Hepatocyte (in vitro differentiated cells): ENCODE results near the gene EEIG1. TPM values are rescaled to one million over a fixed set of nuclear protein-coding genes. Genes with fewer than 3 reads are reported as not detected.
"Not testable (repeated sequence)": the region's sequence is repeated elsewhere in the genome, so short reads cannot be mapped to it uniquely, and the experiment has no call there.

ENCODE experiments used
- DNase-seq: peaks from one replicate; pipeline ENCODE4 v3.0.0-alpha.2; 2016; ENCODE audit warnings: low spot score
- H2AFZ ChIP-seq: fragments of 200-600 bp; sonication (generic); 2 replicates; pipeline ENCODE4 v1.6.0; 2016; ENCODE audit warnings: antibody characterized with exemption, mild to moderate bottlenecking
- H3K27ac ChIP-seq: fragments of 200-600 bp; sonication (generic); 2 replicates; pipeline ENCODE4 v1.5.1; 2016; ENCODE audit warnings: mild to moderate bottlenecking
- H3K27me3 ChIP-seq: fragments of 200-600 bp; sonication (generic); 2 replicates; pipeline ENCODE4 v1.6.1; 2016
- H3K36me3 ChIP-seq: fragments of 200-600 bp; sonication (generic); replicated peaks from 2 replicates; pipeline ENCODE4 v1.5.1; 2016; ENCODE audit warnings: low read depth; ENCODE audit not compliant: insufficient read depth
- H3K4me1 ChIP-seq: fragments of 200-600 bp; sonication (generic); 2 replicates; pipeline ENCODE4 v1.5.1; 2016; ENCODE audit warnings: mild to moderate bottlenecking, moderate library complexity; ENCODE audit not compliant: insufficient read depth
- H3K4me2 ChIP-seq: fragments of 200-600 bp; sonication (generic); 2 replicates; pipeline ENCODE4 v1.6.0; 2016
- H3K4me3 ChIP-seq: fragments of 200-600 bp; sonication (generic); 2 replicates; pipeline ENCODE4 v1.5.1; 2016; ENCODE audit warnings: mild to moderate bottlenecking
- H3K79me2 ChIP-seq: fragments of 200-600 bp; sonication (generic); 2 replicates; pipeline ENCODE4 v1.6.0; 2017; ENCODE audit warnings: mild to moderate bottlenecking
- H3K9me2 ChIP-seq: fragments of 200-600 bp; sonication (generic); replicated peaks from 2 replicates; pipeline ENCODE4 v1.6.0; 2017; ENCODE audit warnings: mild to moderate bottlenecking; ENCODE audit not compliant: insufficient read depth
- H3K9me3 ChIP-seq: fragments of 200-600 bp; sonication (generic); 2 replicates; pipeline ENCODE4 v1.5.1; 2016; ENCODE audit warnings: low read depth, mild to moderate bottlenecking
- H4K20me1 ChIP-seq: fragments of 200-600 bp; sonication (generic); 2 replicates; pipeline ENCODE4 v1.6.0; 2016; ENCODE audit warnings: mild to moderate bottlenecking; ENCODE audit not compliant: insufficient read depth, poor library complexity, severe bottlenecking
- CTCF ChIP-seq: fragments of 200-600 bp; sonication (generic); IDR thresholded peaks from 2 replicates; pipeline ENCODE4 v1.5.1; 2016; ENCODE audit warnings: antibody characterized with exemption, mild to moderate bottlenecking; ENCODE audit not compliant: poor library complexity
- EZH2 ChIP-seq: fragments of 200-600 bp; sonication (generic); IDR thresholded peaks from 2 replicates; pipeline ENCODE4 v1.6.1; 2016; ENCODE audit warnings: antibody characterized with exemption, mild to moderate bottlenecking, borderline replicate concordance
- EZH2phosphoT487 ChIP-seq: fragments of 200-600 bp; sonication (generic); IDR thresholded peaks from one replicate; pipeline ENCODE4 v1.6.1; 2018; ENCODE audit warnings: antibody characterized with exemption, mild to moderate bottlenecking, low read depth, moderate library complexity; ENCODE audit not compliant: unreplicated experiment, severe bottlenecking
- WGBS: methylation state at CpG from one replicate; pipeline ENCODE4 v1.1.6; 2016; ENCODE audit warnings: low lambda C conversion rate; ENCODE audit errors: missing lambda C conversion rate; 5-methylcytosine and 5-hydroxymethylcytosine counted together
- polyA plus RNA-seq: library from polyadenylated mRNA; unstranded; fragments of >200 nt; fragmentation: Nextera tagmentation; extraction: Ambion mirVana; gene quantifications from 2 replicates; pipeline ENCODE4 v1.2.1, GENCODE V29; 2016
- total RNA-seq: library from RNA; depleted of rRNA; stranded (reverse); fragments of >200 nt; gene quantifications from 2 replicates; pipeline ENCODE4 v1.2.3, GENCODE V29; 2014

EEIG1 gene
- total and polyA plus RNA-seq, 2 experiments from 2014 or later = 38.1 to 43.6 TPM

GRCh38 chr9:128025736-128026135 is 44.9 kb upstream of the EEIG1 start:
- Histone ChIP-seq H3K9me3 (no peaks in the 10 kb centered on the region), H3K4me1 (peaks cover 3% of the 10 kb centered on the region), H3K4me2 (no peak overlapping the region), H3K79me2 (no peaks in the 10 kb centered on the region), H3K36me3 (no peaks in the 10 kb centered on the region), H3K4me3 (no peak overlapping the region), H3K27me3 (no peaks in the 10 kb centered on the region), H2AFZ (no peak overlapping the region), H3K9me2 (no peaks in the 10 kb centered on the region), H3K27ac (no peak overlapping the region), H4K20me1 (no peaks in the 10 kb centered on the region)
- TF ChIP-seq EZH2phosphoT487 (no peak), EZH2 (no peak), CTCF (no peak)
- WGBS = 67% methylated on average over 4 of the region's 4 CpGs
- DNase-seq = no peak

- Histone ChIP-seq H3K9me3 (no peaks in the 10 kb centered on the region), H3K4me1 (peaks cover 3% of the 10 kb centered on the region), H2AFZ (no peak overlapping the region), H4K20me1 (no peaks in the 10 kb centered on the region), H3K36me3 (no peaks in the 10 kb centered on the region), H3K79me2 (no peaks in the 10 kb centered on the region), H3K27ac (no peak overlapping the region), H3K4me2 (no peak overlapping the region), H3K9me2 (no peaks in the 10 kb centered on the region), H3K4me3 (no peak overlapping the region), H3K27me3 (no peaks in the 10 kb centered on the region)
- no peak for DNase-seq
- TF ChIP-seq EZH2phosphoT487 = no peak
- no peak for TF ChIP-seq EZH2
- TF ChIP-seq CTCF = no peak
- WGBS = 79% methylated on average over 5 of the region's 5 CpGs
Measured at GRCh38 chr9:128024761-128025308, 44.0 kb upstream of the EEIG1 start.

- 84% methylated on average over 12 of the region's 12 CpGs for WGBS
- not testable (repeated sequence) for H3K4me1 ChIP-seq, H3K4me3 ChIP-seq, H3K79me2 ChIP-seq, DNase-seq, H3K36me3 ChIP-seq, H3K27me3 ChIP-seq, H3K9me2 ChIP-seq, H3K4me2 ChIP-seq, H2AFZ ChIP-seq, H3K27ac ChIP-seq, H4K20me1 ChIP-seq, H3K9me3 ChIP-seq
Measured at GRCh38 chr9:128023671-128024070, 42.9 kb upstream of the EEIG1 start.

- H3K27me3 ChIP-seq = no peaks in the 10 kb centered on the region
- no peaks in the 10 kb centered on the region for H3K9me2 ChIP-seq
- 59% methylated on average over 2 of the region's 2 CpGs for WGBS
- H3K27ac ChIP-seq = no peak overlapping the region
- no peaks in the 10 kb centered on the region for H3K9me3 ChIP-seq
- H3K4me2 ChIP-seq = no peak overlapping the region
- H4K20me1 ChIP-seq = no peaks in the 10 kb centered on the region
- no peaks in the 10 kb centered on the region for H3K36me3 ChIP-seq
- H3K4me1 ChIP-seq = peaks cover 3% of the 10 kb centered on the region
- no peaks in the 10 kb centered on the region for H3K79me2 ChIP-seq
- TF ChIP-seq CTCF (no peak), EZH2 (no peak), EZH2phosphoT487 (no peak)
- H3K4me3 ChIP-seq = no peak overlapping the region
- no peak overlapping the region for H2AFZ ChIP-seq
- no peak for DNase-seq
Measured at GRCh38 chr9:128022886-128023285, 42.1 kb upstream of the EEIG1 start.
